ENCODE results near the gene SDHAF1.

The SDHAF1 gene

DNA sequence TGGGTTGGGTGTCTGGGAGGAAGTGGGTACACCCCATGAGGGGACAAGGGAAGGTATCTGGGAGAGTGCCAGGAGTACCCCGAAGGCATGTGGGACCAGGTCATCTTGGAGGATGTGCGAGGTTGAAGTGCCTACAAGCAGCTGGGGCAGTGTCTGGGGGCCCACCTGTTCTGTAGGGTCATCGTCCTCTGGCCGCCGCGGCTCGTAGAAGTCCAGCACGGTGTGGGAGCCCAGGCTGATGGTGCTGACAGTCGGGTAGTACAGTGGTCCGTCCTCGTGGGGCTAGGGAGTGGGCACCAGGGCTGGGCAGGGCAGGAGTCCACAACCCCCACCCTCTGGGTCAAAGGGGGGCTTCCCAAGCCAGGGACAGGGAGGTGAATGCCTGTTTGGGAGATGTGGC, 15.4 kb downstream of the SDHAF1 start:
- H3K4me1 ChIP-seq (ENCODE audit: insufficient read depth, low read length, severe bottlenecking) = peaks cover 29% of the 10 kb centered on the region
- H3K36me3 ChIP-seq (ENCODE audit: insufficient read depth, low read length) = no peaks in the 10 kb centered on the region; the same call in 1 of the 2 replicates
- H3K4me2 ChIP-seq (ENCODE audit: low read length) = no peak overlapping the region
- no peak overlapping the region for H3K9ac ChIP-seq (ENCODE audit: low read length)
- H3K4me3 ChIP-seq (ENCODE audit: low read depth, low read length, poor library complexity, severe bottlenecking) = no peak overlapping the region
- H2AFZ ChIP-seq (ENCODE audit: low read length) = no peak overlapping the region
- no peak overlapping the region for H3K27ac ChIP-seq (ENCODE audit: low read depth, low read length, poor library complexity, severe bottlenecking)
- peaks cover 5% of the 10 kb centered on the region; the same call in 1 of the 2 replicates for H3K27me3 ChIP-seq (ENCODE audit: insufficient read depth, low read length)
- H3K9me2 ChIP-seq (ENCODE audit: low read depth, low read length) = no peaks in the 10 kb centered on the region
- H3K9me3 ChIP-seq (ENCODE audit: low read length) = no peaks in the 10 kb centered on the region
- TF ChIP-seq, protein P1, sequence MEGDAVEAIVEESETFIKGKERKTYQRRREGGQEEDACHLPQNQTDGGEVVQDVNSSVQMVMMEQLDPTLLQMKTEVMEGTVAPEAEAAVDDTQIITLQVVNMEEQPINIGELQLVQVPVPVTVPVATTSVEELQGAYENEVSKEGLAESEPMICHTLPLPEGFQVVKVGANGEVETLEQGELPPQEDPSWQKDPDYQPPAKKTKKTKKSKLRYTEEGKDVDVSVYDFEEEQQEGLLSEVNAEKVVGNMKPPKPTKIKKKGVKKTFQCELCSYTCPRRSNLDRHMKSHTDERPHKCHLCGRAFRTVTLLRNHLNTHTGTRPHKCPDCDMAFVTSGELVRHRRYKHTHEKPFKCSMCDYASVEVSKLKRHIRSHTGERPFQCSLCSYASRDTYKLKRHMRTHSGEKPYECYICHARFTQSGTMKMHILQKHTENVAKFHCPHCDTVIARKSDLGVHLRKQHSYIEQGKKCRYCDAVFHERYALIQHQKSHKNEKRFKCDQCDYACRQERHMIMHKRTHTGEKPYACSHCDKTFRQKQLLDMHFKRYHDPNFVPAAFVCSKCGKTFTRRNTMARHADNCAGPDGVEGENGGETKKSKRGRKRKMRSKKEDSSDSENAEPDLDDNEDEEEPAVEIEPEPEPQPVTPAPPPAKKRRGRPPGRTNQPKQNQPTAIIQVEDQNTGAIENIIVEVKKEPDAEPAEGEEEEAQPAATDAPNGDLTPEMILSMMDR (IDR thresholded peaks at IDR 0.05; ENCODE audit: low read length) = no peak
- no peak for TF ChIP-seq EZH2 (IDR thresholded peaks at IDR 0.05; ENCODE audit: borderline replicate concordance, low read length)
- H3K79me2 ChIP-seq (ENCODE audit: insufficient read depth, low read length) = no peaks in the 10 kb centered on the region
- no peaks in the 10 kb centered on the region for H4K20me1 ChIP-seq (ENCODE audit: insufficient read depth, low read length)
- H3F3A ChIP-seq (ENCODE audit: insufficient read depth, low read length) = no peaks in the 10 kb centered on the region

DNA sequence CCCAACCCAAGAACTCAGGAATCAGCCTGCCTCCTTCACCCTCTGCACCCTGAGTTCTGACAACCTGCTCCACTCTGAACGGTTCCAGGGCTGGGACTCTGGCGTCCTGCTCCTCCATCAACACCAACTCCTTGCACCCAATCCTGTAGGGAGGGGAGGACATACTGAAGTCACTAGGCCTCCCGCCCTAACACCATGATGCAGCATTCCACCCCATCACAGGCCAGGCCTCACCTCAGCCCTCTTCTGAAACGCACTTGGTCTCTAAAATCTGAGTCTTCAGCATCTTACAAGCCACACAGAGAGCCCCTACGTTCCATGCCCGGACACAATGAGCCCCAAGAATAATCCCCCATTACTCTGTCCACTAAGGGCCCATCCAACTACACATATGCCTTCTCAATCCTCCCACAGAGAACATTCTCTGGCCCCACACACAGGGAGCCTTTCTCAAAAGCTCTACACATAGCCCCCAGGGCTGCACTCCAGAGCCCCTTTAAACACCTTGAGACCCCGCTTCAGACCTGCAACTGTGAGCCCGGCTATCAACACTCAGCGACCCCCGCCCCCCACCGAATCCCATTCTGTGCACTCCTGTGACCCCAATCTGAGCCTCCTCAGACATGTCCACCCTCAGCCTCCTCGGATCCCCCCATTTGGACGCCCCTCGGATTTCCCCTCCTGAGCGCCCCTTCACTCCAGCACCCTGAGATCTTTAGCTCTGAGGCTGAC, 18.5 kb downstream of the SDHAF1 start:
- H3K27me3 ChIP-seq (ENCODE audit: insufficient read depth, low read length) = peaks cover 4% of the 10 kb centered on the region; the same call in 1 of the 2 replicates
- no peaks in the 10 kb centered on the region for H3K79me2 ChIP-seq (ENCODE audit: insufficient read depth, low read length)
- H3K9me3 ChIP-seq (ENCODE audit: low read length) = no peaks in the 10 kb centered on the region
- no peak overlapping the region for H2AFZ ChIP-seq (ENCODE audit: low read length)
- H3K9ac ChIP-seq (ENCODE audit: low read length) = peak overlapping the region; percentile 74
- H3K36me3 ChIP-seq (ENCODE audit: insufficient read depth, low read length) = no peaks in the 10 kb centered on the region; the same call in 1 of the 2 replicates
- no peaks in the 10 kb centered on the region for H3F3A ChIP-seq (ENCODE audit: insufficient read depth, low read length)
- TF ChIP-seq EZH2 (IDR thresholded peaks at IDR 0.05; ENCODE audit: borderline replicate concordance, low read length) = no peak
- TF ChIP-seq, protein P1 (IDR thresholded peaks at IDR 0.05; ENCODE audit: low read length) = no peak
- no peaks in the 10 kb centered on the region for H4K20me1 ChIP-seq (ENCODE audit: insufficient read depth, low read length)
- H3K27ac ChIP-seq (ENCODE audit: low read depth, low read length, poor library complexity, severe bottlenecking) = no peak overlapping the region
- peak overlapping the region; percentile 73 for H3K4me2 ChIP-seq (ENCODE audit: low read length)
- no peaks in the 10 kb centered on the region for H3K9me2 ChIP-seq (ENCODE audit: low read depth, low read length)
- peaks cover 31% of the 10 kb centered on the region for H3K4me1 ChIP-seq (ENCODE audit: insufficient read depth, low read length, severe bottlenecking)
- peak overlapping the region; percentile 71 for H3K4me3 ChIP-seq (ENCODE audit: low read depth, low read length, poor library complexity, severe bottlenecking)

DNA sequence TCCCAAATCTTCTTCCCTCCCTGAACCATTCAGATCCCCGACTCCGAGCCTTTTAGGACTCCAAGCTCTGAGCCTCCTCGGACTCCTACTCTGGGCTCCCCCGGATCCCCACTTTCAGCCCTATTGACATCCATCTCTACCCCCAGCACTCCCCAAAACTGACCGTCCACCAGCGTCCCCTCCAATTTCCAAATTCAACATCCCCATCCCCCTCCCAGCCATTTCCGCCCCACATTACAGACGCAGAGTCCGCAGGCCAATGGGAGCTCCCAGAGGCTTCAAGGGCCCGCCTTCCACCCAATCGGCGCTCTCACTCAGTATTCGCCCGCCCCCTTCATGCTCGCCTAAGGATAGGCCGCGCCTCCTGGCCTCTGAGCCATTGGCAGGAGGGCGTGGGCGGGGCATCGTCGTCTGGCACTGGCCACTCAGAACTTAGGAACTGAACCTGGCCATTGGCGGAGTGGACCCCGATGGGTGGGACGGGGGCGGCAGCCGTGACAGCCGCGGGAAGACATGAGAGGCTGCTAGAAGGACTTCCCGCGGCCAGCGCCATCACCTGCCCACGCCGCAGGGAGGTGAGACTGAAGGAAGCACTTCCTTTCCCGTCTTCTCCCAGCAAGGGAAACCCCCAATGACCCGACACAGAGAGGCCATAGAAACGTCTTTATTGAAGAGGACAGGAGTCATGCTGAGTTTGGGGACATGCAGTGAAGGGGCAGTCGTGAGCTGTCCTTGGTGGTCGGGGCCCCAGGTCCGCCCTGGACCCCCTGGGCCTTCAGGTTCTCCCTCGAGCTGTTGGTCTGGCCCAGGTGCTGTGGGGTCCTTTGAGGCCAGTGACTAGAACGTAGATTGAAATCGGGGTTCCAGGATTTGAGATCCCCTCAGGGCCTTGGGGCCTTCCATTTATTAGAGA, 19.3 kb downstream of the SDHAF1 start, which contains the start of gene ALKBH6:
Gene ALKBH6 (minus strand): TSS at position 202 of the 913 bp plus-strand sequence. CDS start 816 bp downstream, outside the sequence.
- Histone ChIP-seq H3K4me2 (ENCODE audit: low read length) (peak within 1 kb of the TSS; percentile 73), H3F3A (ENCODE audit: insufficient read depth, low read length) (no peaks in the 10 kb centered on the region), H3K9ac (ENCODE audit: low read length) (peak within 1 kb of the TSS; percentile 74), H2AFZ (ENCODE audit: low read length) (no peak within 1 kb of the TSS), H3K36me3 (ENCODE audit: insufficient read depth, low read length) (no peaks in the 10 kb centered on the region; the same call in 1 of the 2 replicates), H3K79me2 (ENCODE audit: insufficient read depth, low read length) (no peaks in the 10 kb centered on the region), H3K4me1 (ENCODE audit: insufficient read depth, low read length, severe bottlenecking) (peaks cover 24% of the 10 kb centered on the region), H3K9me2 (ENCODE audit: low read depth, low read length) (no peaks in the 10 kb centered on the region), H3K27me3 (ENCODE audit: insufficient read depth, low read length) (no peaks in the 10 kb centered on the region; the same call in 1 of the 2 replicates), H4K20me1 (ENCODE audit: insufficient read depth, low read length) (no peaks in the 10 kb centered on the region), H3K9me3 (ENCODE audit: low read length) (no peaks in the 10 kb centered on the region), H3K4me3 (ENCODE audit: low read depth, low read length, poor library complexity, severe bottlenecking) (peak within 1 kb of the TSS; percentile 71), H3K27ac (ENCODE audit: low read depth, low read length, poor library complexity, severe bottlenecking) (no peak within 1 kb of the TSS)
- TF ChIP-seq EZH2 (IDR thresholded peaks at IDR 0.05; ENCODE audit: borderline replicate concordance, low read length) = no peak
- TF ChIP-seq, protein P1 (IDR thresholded peaks at IDR 0.05; ENCODE audit: low read length) = no peak
